Bone marrow (tissue), 2 donors: Measurements from ENCODE around the gene IGLL1.
"Not testable (repeated sequence)": the region's sequence is repeated elsewhere in the genome, so short reads cannot be mapped to it uniquely, and the experiment has no call there.

Experiments used
- DNase-seq, 2 donors: peaks; one replicate each; lab custom pipeline; 2025; lab: John Stamatoyannopoulos, UW

Gene IGLL1

GRCh38 chr22:23540837-23541236, 39.3 kb downstream of the IGLL1 start:
- not testable (repeated sequence) for DNase-seq

- DNase-seq: not testable (repeated sequence)
Measured at GRCh38 chr22:23539839-23540198, 40.3 kb downstream of the IGLL1 start.

- peak; percentile 13 to 68 for DNase-seq
Measured at GRCh38 chr22:23539135-23539838, 40.8 kb downstream of the IGLL1 start.

- not testable (repeated sequence) for DNase-seq
Measured at GRCh38 chr22:23538696-23539030, 41.4 kb downstream of the IGLL1 start.

- not testable (repeated sequence) for DNase-seq
Measured at GRCh38 chr22:23537830-23538695, 42.0 kb downstream of the IGLL1 start.

GRCh38 chr22:23537416-23537815, 42.7 kb downstream of the IGLL1 start:
- DNase-seq: no peak

- DNase-seq: no peak
Measured at GRCh38 chr22:23536821-23537345, 43.2 kb downstream of the IGLL1 start.

- peak in 1 of 2 donors; percentile 24 for DNase-seq
Measured at GRCh38 chr22:23535790-23536661, 44.1 kb downstream of the IGLL1 start.

GRCh38 chr22:23534851-23535717, 45.0 kb downstream of the IGLL1 start:
- no peak for DNase-seq

- no peak for DNase-seq
Measured at GRCh38 chr22:23534201-23534850, 45.8 kb downstream of the IGLL1 start.

- DNase-seq: no peak
Measured at GRCh38 chr22:23533771-23534191, 46.3 kb downstream of the IGLL1 start.

- no peak for DNase-seq
Measured at GRCh38 chr22:23533328-23533762, 46.7 kb downstream of the IGLL1 start.

GRCh38 chr22:23532731-23533130, 47.4 kb downstream of the IGLL1 start:
- DNase-seq: no peak

GRCh38 chr22:23531966-23532705, 48.0 kb downstream of the IGLL1 start:
- no peak for DNase-seq

- no peak for DNase-seq
Measured at GRCh38 chr22:23531283-23531956, 48.7 kb downstream of the IGLL1 start.

GRCh38 chr22:23530766-23531282, 49.3 kb downstream of the IGLL1 start:
- no peak for DNase-seq

- DNase-seq: no peak
Measured at GRCh38 chr22:23530106-23530505, 50.0 kb downstream of the IGLL1 start.

- DNase-seq: no peak
Measured at GRCh38 chr22:23529166-23530103, 50.7 kb downstream of the IGLL1 start.
